Measurements from ENCODE around the gene MON1B. TPM values are rescaled to one million over a fixed set of nuclear protein-coding genes. Genes with fewer than 3 reads are reported as not detected.
"Not testable (repeated sequence)": the region's sequence is repeated elsewhere in the genome, so short reads cannot be mapped to it uniquely, and the experiment has no call there.

The MON1B gene
- total RNA-seq, 8 experiments from 2014 or later, result 11.9 to 30.3 (median 21.0) TPM

GRCh38 chr16:77231047-77231446, 40.1 kb downstream of the MON1B start:
- peak in 2 of 8 experiments; percentile 22 to 43 for ATAC-seq (replicated peaks in 6 of 8)
- peaks cover 0 to 2% of the 10 kb centered on the region in 2 donors for H3K4me1 ChIP-seq (replicated peaks in 1 of 2)
- H3K27ac ChIP-seq, result no peak overlapping the region
- in situ Hi-C loops (cut with MboI; ENCODE audit: low pct_unique_long_range_greater_than_20kb in 2 of 9, low sequenced_read_pairs in 9 of 9, unreplicated experiment in 9 of 9), result loop anchor here in 8 of 9 experiments (5.0 to 25.0 kb wide), 7 partner anchors 354 to 856 kb away; partner anchors contain the start of gene WWOX (in 2 of the 8)
- H3K4me3 ChIP-seq, result no peak overlapping the region
- 33 to 86% (median 73%) methylated on average over 1 to 3 of the region's 3 CpGs; no CpG with 5 or more reads in 2 of the 10 experiments for WGBS, 10 experiments

- in situ Hi-C loops (cut with MboI; ENCODE audit: low pct_unique_long_range_greater_than_20kb in 2 of 9, low sequenced_read_pairs in 9 of 9, unreplicated experiment in 9 of 9), result loop anchor here in 8 of 9 experiments (5.0 to 25.0 kb wide), 7 partner anchors 351 to 853 kb away; partner anchors contain the start of gene WWOX (in 2 of the 8)
- no peak overlapping the region for H3K4me3 ChIP-seq
- no peak overlapping the region for H3K27ac ChIP-seq
- 40 to 95% (median 88%) methylated on average over 1 to 7 of the region's 9 CpGs; no CpG with 5 or more reads in 1 of the 10 experiments for WGBS, 10 experiments
- peak in 3 of 8 experiments; percentile 31 to 64 (median 64) for ATAC-seq (replicated peaks in 6 of 8)
- peaks cover 2% of the 10 kb centered on the region in 2 donors for H3K4me1 ChIP-seq (replicated peaks in 1 of 2)
Measured at GRCh38 chr16:77233799-77234519, 43.0 kb downstream of the MON1B start.

GRCh38 chr16:77234611-77235010, 43.6 kb downstream of the MON1B start:
- WGBS, 10 experiments, result 10 to 80% (median 45%) methylated on average over 2 to 9 of the region's 11 CpGs; no CpG with 5 or more reads in 2 of the 10 experiments
- in situ Hi-C loops (cut with MboI; ENCODE audit: low pct_unique_long_range_greater_than_20kb in 2 of 9, low sequenced_read_pairs in 9 of 9, unreplicated experiment in 9 of 9), result loop anchor here in 8 of 9 experiments (5.0 to 25.0 kb wide), 7 partner anchors 350 to 853 kb away; partner anchors contain the start of gene WWOX (in 2 of the 8)
- peak in 2 of 8 experiments; percentile 6 to 14 for ATAC-seq (replicated peaks in 6 of 8)
- peaks cover 2% of the 10 kb centered on the region in 2 donors for H3K4me1 ChIP-seq (replicated peaks in 1 of 2)
- H3K27ac ChIP-seq, result no peak overlapping the region
- no peak overlapping the region for H3K4me3 ChIP-seq

- in situ Hi-C loops (cut with MboI; ENCODE audit: low pct_unique_long_range_greater_than_20kb in 2 of 9, low sequenced_read_pairs in 9 of 9, unreplicated experiment in 9 of 9), result loop anchor here in 8 of 9 experiments (10.0 to 25.0 kb wide), 6 partner anchors 349 to 851 kb away; partner anchors contain the start of gene WWOX (in 2 of the 8)
- ATAC-seq (replicated peaks in 6 of 8), result peak; percentile 85 to 99 (median 98)
- H3K4me1 ChIP-seq (replicated peaks in 1 of 2), result peaks cover 2% of the 10 kb centered on the region in 2 donors
- H3K4me3 ChIP-seq, result no peak overlapping the region
- WGBS, 10 experiments, result 0 to 2% (median 0%) methylated on average over 2 to 12 of the region's 21 CpGs; no CpG with 5 or more reads in 7 of the 10 experiments
- no peak overlapping the region for H3K27ac ChIP-seq
Measured at GRCh38 chr16:77236063-77236511, 45.1 kb downstream of the MON1B start.

GRCh38 chr16:77238593-77238992, 47.6 kb downstream of the MON1B start:
- Histone ChIP-seq H3K27ac (no peak overlapping the region), H3K4me3 (no peak overlapping the region), H3K4me1 (replicated peaks in 1 of 2) (peaks cover 0 to 2% of the 10 kb centered on the region in 2 donors)
- in situ Hi-C loops (cut with MboI; ENCODE audit: low pct_unique_long_range_greater_than_20kb in 2 of 9, low sequenced_read_pairs in 9 of 9, unreplicated experiment in 9 of 9), result loop anchor here in 8 of 9 experiments (10.0 to 25.0 kb wide), 6 partner anchors 346 to 849 kb away; partner anchors contain the start of gene WWOX (in 2 of the 8)
- ATAC-seq (replicated peaks in 6 of 8), result no peak
- 43 to 100% (median 90%) methylated on average over 1 to 3 of the region's 5 CpGs; no CpG with 5 or more reads in 3 of the 10 experiments for WGBS, 10 experiments

GRCh38 chr16:77242471-77242870, 51.5 kb downstream of the MON1B start:
- H3K4me3 ChIP-seq; H3K4me1 ChIP-seq (replicated peaks in 1 of 2); H3K27ac ChIP-seq; ATAC-seq (replicated peaks in 6 of 8): not testable (repeated sequence)
- in situ Hi-C loops (cut with MboI; ENCODE audit: low pct_unique_long_range_greater_than_20kb in 2 of 9, low sequenced_read_pairs in 9 of 9, unreplicated experiment in 9 of 9), result loop anchor here in 6 of 9 experiments (10.0 to 25.0 kb wide), 5 partner anchors 342 to 845 kb away; partner anchors contain the start of gene WWOX (in 2 of the 6)
- 0 to 100% (median 88%) methylated on average over 1 to 5 of the region's 5 CpGs; no CpG with 5 or more reads in 2 of the 10 experiments for WGBS, 10 experiments

GRCh38 chr16:77246150-77246549, 55.2 kb downstream of the MON1B start:
- in situ Hi-C loops (cut with MboI; ENCODE audit: low pct_unique_long_range_greater_than_20kb in 2 of 9, low sequenced_read_pairs in 9 of 9, unreplicated experiment in 9 of 9), result loop anchor here in 6 of 9 experiments (10.0 to 25.0 kb wide), 5 partner anchors 339 to 841 kb away; partner anchors contain the start of gene WWOX (in 2 of the 6)
- no peak for ATAC-seq (replicated peaks in 6 of 8)
- Histone ChIP-seq H3K4me1 (replicated peaks in 1 of 2) (no peaks in the 10 kb centered on the region), H3K27ac (no peak overlapping the region), H3K4me3 (no peak overlapping the region)
- 40 to 100% (median 100%) methylated on average over 1 to 2 of the region's 2 CpGs; no CpG with 5 or more reads in 3 of the 10 experiments for WGBS, 10 experiments

GRCh38 chr16:77250400-77250799, 59.4 kb downstream of the MON1B start:
- ATAC-seq (replicated peaks in 6 of 8), result peak in 1 of 8 experiments; percentile 38
- Histone ChIP-seq H3K27ac (no peak overlapping the region), H3K4me3 (no peak overlapping the region), H3K4me1 (replicated peaks in 1 of 2) (no peaks in the 10 kb centered on the region)
- WGBS, 10 experiments, result 33 to 95% (median 79%) methylated on average over 2 to 4 of the region's 4 CpGs; no CpG with 5 or more reads in 3 of the 10 experiments
- in situ Hi-C loops (cut with MboI; ENCODE audit: low pct_unique_long_range_greater_than_20kb in 2 of 9, low sequenced_read_pairs in 9 of 9, unreplicated experiment in 9 of 9), result no loop called here

Other genes starting within 250 kb of the MON1B start
- gene SYCE1L, start 8.2 kb downstream of the MON1B start, total RNA-seq, result 10 to 100 TPM in 3 of 8 experiments, 1 to 10 TPM in 4, not detected in 1; 1.7 to 17.3 (median 7.6) TPM
- gene ADAMTS18, start 243.8 kb downstream of the MON1B start, total RNA-seq, result 1 to 10 TPM in 3 of 8 experiments, under 1 TPM in 2, not detected in 3; 0.75 to 2.9 (median 1.0) TPM

Measured in motor neuron (in vitro differentiated cells).